ENCODE data around the gene NNAT.
"Not testable (repeated sequence)": the region's sequence is repeated elsewhere in the genome, so short reads cannot be mapped to it uniquely, and the experiment has no call there.

Gene NNAT, protein sequence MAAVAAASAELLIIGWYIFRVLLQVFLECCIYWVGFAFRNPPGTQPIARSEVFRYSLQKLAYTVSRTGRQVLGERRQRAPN

GRCh38 chr20:37521061-37521771 is at the start of gene NNAT:
Gene NNAT (plus strand): TSS chr20:37521250. CDS start chr20:37521332, 82 bp downstream.
- no peak for DNase-seq (ENCODE audit: low read depth in 2 of 2)

- no peak for DNase-seq (ENCODE audit: low read depth in 2 of 2)
These were observed 49.3 kb upstream of the NNAT start for GRCh38 chr20:37471741-37472235.

- not testable (repeated sequence) for DNase-seq (ENCODE audit: low read depth in 2 of 2)
These were observed 48.6 kb upstream of the NNAT start for GRCh38 chr20:37472435-37472834.

DNA sequence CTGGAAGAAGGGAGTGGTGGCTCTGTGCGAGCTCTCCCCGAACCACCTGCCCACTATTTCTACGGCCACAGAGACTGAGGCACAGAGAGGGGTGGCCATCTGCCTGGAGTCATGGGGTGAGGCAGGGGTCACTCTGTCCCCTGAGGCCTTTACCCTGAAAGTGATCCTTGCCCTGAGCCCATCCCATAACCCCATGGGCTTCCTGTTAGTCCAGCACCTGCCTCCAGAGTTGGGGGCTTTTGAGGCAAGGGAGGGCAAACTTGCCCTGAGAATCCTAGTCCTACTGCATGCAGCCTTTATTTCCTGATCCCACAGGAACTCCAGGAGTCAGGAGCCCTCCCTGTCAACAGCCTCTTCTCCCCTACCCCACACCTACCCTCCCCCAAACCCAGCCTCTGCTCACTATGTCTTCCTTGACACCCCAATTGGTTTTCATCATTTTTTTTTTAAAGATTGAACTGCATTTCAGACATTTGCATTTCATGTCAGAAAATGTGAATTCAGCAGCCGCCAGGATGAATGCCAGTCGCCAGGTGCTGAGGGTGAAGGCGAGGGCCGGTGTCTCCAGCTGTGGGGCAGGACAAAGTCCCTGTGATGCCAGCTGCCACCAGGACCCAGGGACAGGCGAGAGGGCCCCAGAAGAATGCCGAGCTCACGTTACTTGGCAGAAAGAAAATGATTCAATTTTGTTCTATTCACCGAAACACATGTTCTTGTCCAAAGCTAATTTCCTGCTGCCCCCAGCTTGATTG is 47.6 kb upstream of the NNAT start:
- no peak for DNase-seq (ENCODE audit: low read depth in 2 of 2)

- no peak for DNase-seq (ENCODE audit: low read depth in 2 of 2)
These were observed 46.7 kb upstream of the NNAT start for GRCh38 chr20:37474386-37474785.

GRCh38 chr20:37475252-37475651 is 45.8 kb upstream of the NNAT start:
- DNase-seq (ENCODE audit: low read depth in 2 of 2), result no peak

DNA sequence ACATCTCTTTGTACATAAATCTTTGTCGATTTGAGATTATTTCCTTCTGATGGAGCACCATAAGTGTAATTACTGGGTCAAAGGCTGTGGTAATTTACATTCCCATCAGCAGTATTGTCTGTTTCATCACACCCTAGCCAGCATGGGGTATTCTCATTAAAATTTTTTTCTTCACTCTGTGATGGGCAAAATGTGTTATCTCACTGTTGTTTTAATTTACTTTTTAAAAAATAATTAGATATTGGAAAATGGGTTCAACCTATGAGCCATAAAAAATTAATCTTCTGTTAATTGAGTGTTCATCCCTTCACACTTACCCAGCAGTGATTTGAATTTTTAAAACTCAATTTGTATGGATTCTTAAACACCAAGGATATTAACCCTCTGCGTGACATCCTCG is 44.0 kb upstream of the NNAT start:
- DNase-seq (ENCODE audit: low read depth in 2 of 2), result no peak

DNA sequence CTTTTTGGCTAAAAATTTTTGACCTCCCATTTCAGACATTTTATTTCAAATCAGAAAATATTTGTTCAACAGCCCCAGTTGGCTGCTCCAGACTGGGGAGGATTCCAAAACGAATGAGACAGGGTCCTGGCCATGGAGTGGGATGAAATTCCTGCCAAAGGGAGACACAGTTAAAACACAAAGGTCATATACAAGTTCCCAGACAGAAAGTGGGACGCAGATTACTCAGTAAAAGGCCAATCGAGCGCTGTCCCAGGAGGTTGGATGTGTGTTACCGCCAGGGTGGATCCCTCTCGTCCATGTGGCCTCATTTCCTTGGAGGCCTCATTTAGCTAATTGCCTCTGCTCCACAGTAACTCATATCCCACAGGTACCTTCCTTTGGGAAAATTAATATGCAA is 41.8 kb upstream of the NNAT start:
- no peak for DNase-seq (ENCODE audit: low read depth in 2 of 2)

DNA sequence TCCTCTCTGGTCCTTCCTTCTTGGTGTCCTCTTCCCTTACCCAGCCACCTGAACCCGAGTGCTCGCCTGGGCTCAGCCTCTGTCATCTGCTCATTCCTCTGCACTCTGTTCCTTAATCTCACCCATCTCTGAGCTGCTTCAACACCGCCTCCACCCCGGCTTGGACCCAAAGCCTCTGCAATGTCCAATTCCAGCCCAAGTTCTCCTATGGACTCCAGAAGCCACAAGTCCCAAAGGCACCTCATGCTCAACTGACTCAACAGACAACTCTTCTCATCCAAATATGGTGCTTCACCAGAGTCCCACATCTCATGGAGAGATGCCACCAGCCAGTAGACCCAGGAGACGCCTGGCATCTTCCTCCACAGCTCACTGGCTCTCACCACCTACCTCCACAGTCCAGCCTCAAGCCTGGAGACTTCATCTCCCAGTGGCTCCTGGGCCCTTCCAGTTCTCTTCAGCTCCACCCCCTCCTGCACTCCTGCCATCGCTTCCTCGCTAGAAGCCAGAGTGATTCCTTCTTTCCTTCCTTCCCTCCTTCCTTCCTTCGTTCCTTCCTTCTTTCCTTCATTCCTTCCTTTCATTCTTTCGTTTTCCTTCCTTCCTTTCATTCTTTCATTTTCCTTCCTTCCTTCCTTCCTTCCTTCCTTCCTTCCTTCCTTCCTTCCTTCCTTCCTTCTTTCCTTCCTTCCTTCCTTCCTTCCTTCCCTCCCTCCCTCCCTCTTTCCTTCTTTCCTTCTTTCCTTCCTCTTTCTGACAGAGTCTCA is 40.9 kb upstream of the NNAT start:
- no peak for DNase-seq (ENCODE audit: low read depth in 2 of 2)

- DNase-seq (ENCODE audit: low read depth in 2 of 2), result no peak
These were observed 40.1 kb upstream of the NNAT start for GRCh38 chr20:37480919-37481318.

GRCh38 chr20:37481610-37482009 is 39.4 kb upstream of the NNAT start:
- DNase-seq (ENCODE audit: low read depth in 2 of 2), result no peak

DNA sequence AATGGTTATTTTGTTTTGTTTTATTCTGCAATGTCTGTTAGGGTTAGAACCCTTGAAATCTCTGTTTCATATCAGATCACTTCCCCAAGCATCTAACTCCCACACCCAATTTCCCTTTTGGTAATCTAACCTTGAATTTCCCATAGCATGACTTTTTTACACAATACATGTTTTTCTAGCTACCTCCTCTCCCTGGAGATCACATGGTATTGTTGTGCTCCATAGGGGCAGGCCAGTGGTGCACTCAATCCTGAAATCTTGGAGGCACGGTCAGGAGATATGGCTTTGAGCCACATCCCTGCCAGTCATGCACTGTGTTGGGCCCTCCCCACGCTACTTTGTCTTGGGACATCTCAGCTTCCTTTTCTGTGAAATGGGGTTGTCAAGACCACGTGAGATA is 36.7 kb upstream of the NNAT start:
- no peak for DNase-seq (ENCODE audit: low read depth in 2 of 2)

GRCh38 chr20:37486209-37486608 is 34.8 kb upstream of the NNAT start:
- DNase-seq (ENCODE audit: low read depth in 2 of 2), result not testable (repeated sequence)

GRCh38 chr20:37490663-37491350 is 30.2 kb upstream of the NNAT start:
- no peak for DNase-seq (ENCODE audit: low read depth in 2 of 2)

DNA sequence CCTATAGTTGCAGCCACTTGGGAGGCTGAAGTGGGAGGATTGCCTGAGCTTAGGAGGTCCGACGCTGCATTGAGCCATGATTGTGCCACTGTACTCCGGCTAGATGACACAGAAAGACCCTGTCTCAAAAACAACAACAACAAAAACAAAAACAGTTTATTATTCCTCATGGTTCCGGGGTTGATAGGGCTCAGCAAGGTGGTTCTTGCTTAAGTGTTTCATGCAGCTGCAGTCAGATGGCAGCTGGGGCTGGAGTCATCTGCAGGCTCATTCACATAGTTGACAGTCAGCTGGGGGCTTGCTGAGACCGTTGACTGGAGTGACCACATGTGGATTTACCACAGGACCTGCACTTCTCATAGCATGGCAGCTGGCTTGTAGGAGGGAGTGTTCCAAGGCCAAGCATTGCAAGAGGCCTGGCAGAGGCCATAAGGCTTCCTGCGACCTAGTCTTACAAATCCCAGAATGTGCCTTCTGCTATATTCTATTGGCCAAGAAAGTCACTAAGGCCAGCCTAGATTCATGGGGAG is 28.9 kb upstream of the NNAT start:
- no peak for DNase-seq (ENCODE audit: low read depth in 2 of 2)

DNA sequence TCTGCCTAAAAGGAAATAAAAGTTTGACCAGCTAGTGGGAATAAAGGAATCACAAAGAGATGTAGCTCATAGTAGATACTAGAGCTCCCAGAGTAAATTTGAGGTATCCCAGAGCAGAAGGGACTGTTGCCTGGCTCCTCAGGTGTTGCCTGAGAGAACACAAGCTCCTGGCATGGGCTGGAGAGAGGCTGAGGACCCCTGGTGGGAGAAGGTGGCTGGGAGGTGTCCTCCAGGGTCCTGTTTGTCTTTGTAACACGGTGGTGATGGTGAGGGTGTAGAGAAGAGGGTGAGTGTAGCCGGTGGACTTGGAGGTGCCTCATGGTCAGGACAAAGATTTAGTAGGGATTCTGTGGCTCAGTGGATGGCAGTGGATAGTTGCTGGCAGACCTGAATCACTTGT is 28.1 kb upstream of the NNAT start:
- no peak for DNase-seq (ENCODE audit: low read depth in 2 of 2)

- no peak for DNase-seq (ENCODE audit: low read depth in 2 of 2)
These were observed 26.7 kb upstream of the NNAT start for GRCh38 chr20:37494301-37494700.

GRCh38 chr20:37494796-37495195 is 26.3 kb upstream of the NNAT start:
- DNase-seq (ENCODE audit: low read depth in 2 of 2), result no peak

DNA sequence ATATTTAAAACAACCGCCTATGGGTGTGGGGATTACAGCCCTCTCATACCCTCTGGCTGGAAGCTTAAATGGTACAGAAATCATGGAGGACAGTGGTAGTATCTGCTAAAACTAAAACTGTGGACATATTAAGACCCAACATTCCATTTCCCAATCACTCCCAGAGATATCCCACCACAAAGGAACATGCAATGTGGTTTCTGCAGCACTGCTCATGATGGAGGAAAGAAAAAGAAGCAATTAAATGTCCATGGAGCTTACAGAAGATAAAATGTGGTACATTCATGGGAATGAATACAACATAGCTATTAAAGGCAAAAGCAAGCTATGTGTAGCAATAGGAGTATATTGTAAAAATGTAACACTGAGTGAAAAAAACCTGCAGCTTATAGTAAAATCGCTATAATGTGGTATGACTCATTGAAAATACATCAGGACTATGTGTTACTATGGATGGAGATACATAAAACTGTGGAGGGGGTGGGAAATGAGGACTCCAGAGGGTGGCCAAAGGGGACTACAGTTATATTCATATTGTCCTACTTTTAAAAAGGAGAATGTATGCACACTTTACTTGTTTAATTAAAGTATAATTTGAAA is 22.9 kb upstream of the NNAT start:
- DNase-seq (ENCODE audit: low read depth in 2 of 2), result peak; percentile 74

GRCh38 chr20:37500311-37500710 is 20.7 kb upstream of the NNAT start:
- DNase-seq (ENCODE audit: low read depth in 2 of 2), result no peak

DNA sequence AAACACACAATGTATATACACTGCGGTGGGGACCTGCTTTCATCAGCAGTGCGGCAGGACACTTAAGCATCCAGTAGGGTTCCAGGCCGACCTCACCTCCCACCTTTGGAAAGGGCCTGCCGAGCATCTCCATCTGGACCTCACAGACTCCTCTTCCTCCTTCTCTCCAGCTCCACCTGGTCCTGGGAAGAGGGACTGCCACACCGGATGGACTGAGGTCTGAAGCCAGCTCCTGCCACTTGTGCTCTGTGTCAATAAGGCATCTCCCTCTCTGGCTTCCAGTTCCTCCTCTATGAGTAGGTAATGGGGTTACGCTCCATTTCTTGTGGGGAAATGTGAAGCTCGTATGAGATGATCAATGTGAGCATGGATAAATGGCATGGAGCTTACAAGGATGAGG is 19.1 kb upstream of the NNAT start:
- DNase-seq (ENCODE audit: low read depth in 2 of 2), result no peak
